H1 (cell line): ENCODE measurements around the gene SEMA3C.

Source experiments
- CTCF ChIP-seq, 3 experiments: IDR thresholded peaks; 1 replicate in 2 of 3; 2 replicates in 1 of 3; pipeline versions ENCODE4 v1.5.1 to v1.6.1; 2011; ENCODE audit warnings: low read length in 3 of 3, mild to moderate bottlenecking in 3 of 3, inconsistent platforms in 2 of 3, low read depth in 1 of 3, moderate library complexity in 1 of 3; ENCODE audit not compliant: insufficient read depth in 1 of 3; ENCODE audit errors: control extremely low read depth in 1 of 3
- GABPA ChIP-seq: IDR thresholded peaks from 2 replicates; pipeline ENCODE4 v1.6.1; 2011; ENCODE audit warnings: mild to moderate bottlenecking, low read length, moderate library complexity, borderline replicate concordance; ENCODE audit not compliant: insufficient read depth
- GTF2F1 ChIP-seq: IDR thresholded peaks from 2 replicates; pipeline ENCODE4 v1.6.1; 2012; ENCODE audit warnings: low read depth, low read length, improper control_type of control experiment, borderline replicate concordance
- HDAC2 ChIP-seq, 2 experiments: fragments of 300-600 bp in 1 of 2; sonication (generic) in 1 of 2; IDR thresholded peaks; 2 replicates each; pipeline ENCODE4 v1.6.1; 2011 to 2012; ENCODE audit warnings: low read depth in 2 of 2, low read length in 2 of 2, mild to moderate bottlenecking in 2 of 2, moderate library complexity in 2 of 2, borderline replicate concordance in 1 of 2, inconsistent platforms in 1 of 2
- ZNF274 ChIP-seq: IDR thresholded peaks from 2 replicates; pipeline ENCODE4 v1.7.0; 2012; ENCODE audit warnings: low read length, borderline replicate concordance; ENCODE audit errors: extremely low read depth
- TF ChIP-seq, protein P1 (sequence below): IDR thresholded peaks from 2 replicates; pipeline ENCODE4 v1.6.1; 2012; ENCODE audit warnings: inconsistent platforms

DNA sequence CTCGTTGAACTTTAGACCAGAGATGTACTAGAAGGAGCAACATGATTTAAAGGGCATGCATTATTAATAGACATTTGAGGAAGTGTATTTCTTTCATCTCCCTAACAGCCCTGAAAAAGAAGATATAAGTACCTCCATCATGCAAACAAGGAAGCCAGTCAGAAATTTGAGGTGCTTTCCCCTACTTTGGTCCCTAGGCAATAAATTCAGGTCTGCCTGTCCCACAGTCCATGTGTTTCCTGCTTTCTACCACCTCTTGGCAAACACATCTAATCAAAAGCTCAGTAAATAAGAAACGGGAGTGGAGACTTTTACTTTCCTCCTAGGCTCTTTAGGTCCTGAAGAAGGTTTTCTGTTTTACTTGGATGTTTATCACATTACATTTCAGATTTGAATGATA lies 5.2 kb upstream of the SEMA3C start:
- TF ChIP-seq ZNF274 (no peak), HDAC2 (IDR thresholded peaks at IDR 0.05; ENCODE audit: borderline replicate concordance in 1 of 2, low read depth in 2 of 2, low read length in 2 of 2) (no peak), CTCF (IDR thresholded peaks at IDR 0.05; ENCODE audit: control extremely low read depth in 1 of 3, insufficient read depth in 1 of 3, low read depth in 1 of 3, low read length in 3 of 3) (no peak), GTF2F1 (no peak), GABPA (no peak)
- TF ChIP-seq, protein P1, sequence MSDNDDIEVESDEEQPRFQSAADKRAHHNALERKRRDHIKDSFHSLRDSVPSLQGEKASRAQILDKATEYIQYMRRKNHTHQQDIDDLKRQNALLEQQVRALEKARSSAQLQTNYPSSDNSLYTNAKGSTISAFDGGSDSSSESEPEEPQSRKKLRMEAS: no peak
